ENCODE measurements around the gene ANKRD52.
A peak's percentile ranks its signal among the peaks of the same experiment; 100 is the strongest.

ANKRD52 gene

DNA sequence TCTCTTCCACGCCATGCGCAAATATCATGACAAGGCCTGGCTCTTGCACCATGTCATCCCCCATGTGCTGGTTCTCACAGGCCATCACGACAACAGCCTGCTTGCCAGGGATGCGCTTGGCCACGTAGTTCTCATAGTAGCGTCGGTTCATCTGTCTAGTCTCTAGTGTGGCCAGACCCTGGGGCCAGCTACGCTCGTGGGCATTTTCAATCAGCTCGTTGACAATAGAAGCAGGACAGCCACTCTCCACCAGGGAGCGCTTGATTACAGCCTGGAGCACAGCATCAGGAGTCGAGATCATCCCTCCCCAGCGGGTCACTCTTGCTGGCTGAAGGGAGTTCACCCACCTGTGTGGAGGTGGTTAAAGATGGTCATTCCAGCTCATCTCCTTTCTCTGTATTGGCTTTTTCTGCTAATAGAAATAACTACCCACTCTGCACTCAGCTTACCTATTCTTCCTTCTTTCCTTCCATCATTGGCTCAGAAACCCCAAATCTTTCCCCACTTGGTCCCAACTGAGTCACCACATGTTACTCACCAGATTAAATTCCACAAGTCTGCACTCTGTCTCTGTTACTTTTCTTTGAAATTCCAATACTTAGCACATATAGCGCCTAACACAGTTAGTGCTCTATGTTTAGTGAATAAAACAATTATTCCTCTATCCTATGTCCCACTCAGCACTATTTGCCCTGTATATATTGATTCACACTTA lies 51.6 kb downstream of the ANKRD52 start:
- Histone ChIP-seq H3K4me3 (ENCODE audit: low read length in 2 of 2) (no peak overlapping the region), H2BK120ac (ENCODE audit: low read depth, low read length) (no peak overlapping the region), H3K27me3 (ENCODE audit: control insufficient read depth in 3 of 3, insufficient read depth in 3 of 3, low read depth in 1 of 3, low read length in 3 of 3) (no peaks in the 10 kb centered on the region), H4K8ac (ENCODE audit: low read depth, low read length) (no peak overlapping the region), H3K9ac (ENCODE audit: low read depth, low read length, poor library complexity) (no peak overlapping the region), H3K4ac (ENCODE audit: low read length) (no peak overlapping the region), H3K18ac (ENCODE audit: low read length) (no peak overlapping the region), H2AFZ (ENCODE audit: low read length) (no peak overlapping the region), H3K14ac (ENCODE audit: low read length) (no peak overlapping the region), H2BK12ac (ENCODE audit: low read length) (no peak overlapping the region), H3K23ac (ENCODE audit: low read depth, low read length, poor library complexity) (no peak overlapping the region), H3K79me1 (ENCODE audit: low read depth, low read length) (no peaks in the 10 kb centered on the region), H2AK5ac (ENCODE audit: low read depth, low read length) (no peak overlapping the region), H3K4me2 (ENCODE audit: insufficient read depth, low read length, poor library complexity, severe bottlenecking) (no peak overlapping the region), H3K4me1 (ENCODE audit: control insufficient read depth in 2 of 2, insufficient read depth in 1 of 2, low read depth in 1 of 2, low read length in 2 of 2) (no peaks in the 10 kb centered on the region), H2BK5ac (ENCODE audit: low read length) (no peak overlapping the region), H2BK15ac (ENCODE audit: low read length) (no peak overlapping the region), H4K91ac (ENCODE audit: low read depth, low read length, poor library complexity) (no peak overlapping the region), H3K27ac (replicated peaks; ENCODE audit: low read length) (no peak overlapping the region), H3K36me3 (replicated peaks in 1 of 2; ENCODE audit: control insufficient read depth in 2 of 2, insufficient read depth in 2 of 2, low read length in 2 of 2) (peaks cover 34 to 66% of the 10 kb centered on the region in 2 donors), H3K9me3 (replicated peaks in 1 of 2; ENCODE audit: control insufficient read depth in 2 of 2, insufficient read depth in 1 of 2, low read depth in 1 of 2, low read length in 2 of 2) (peaks cover 0 to 3% of the 10 kb centered on the region in 2 donors)
- no CpG with 5 or more reads among the region's 14 CpGs for WGBS, 2 donors (ENCODE audit: extremely low coverage in 2 of 2, insufficient read length in 2 of 2, insufficient replicate concordance in 1 of 2)
- DNase-seq (ENCODE audit: low spot score), result peak; percentile 31

DNA sequence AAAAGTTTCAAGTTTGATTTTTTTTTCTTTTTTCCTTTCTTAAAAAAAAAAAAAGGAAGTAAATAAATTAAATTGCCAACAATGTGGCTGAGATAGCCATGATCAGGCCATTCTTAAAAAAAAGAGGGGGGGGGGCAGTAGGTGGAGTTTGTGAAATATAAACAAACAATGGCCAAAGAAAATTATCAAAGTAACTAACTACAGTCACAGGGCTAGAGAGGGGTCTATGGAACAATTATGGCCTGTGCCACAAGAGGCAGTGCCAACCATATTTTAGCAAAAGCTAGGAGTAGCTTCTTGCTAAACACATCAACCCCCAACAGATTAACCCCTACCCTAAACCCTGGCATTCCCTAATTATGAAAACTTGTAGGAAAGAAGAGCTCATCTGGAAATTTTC lies 52.7 kb downstream of the ANKRD52 start:
- no peak for DNase-seq (ENCODE audit: low spot score)
- Histone ChIP-seq H3K14ac (ENCODE audit: low read length) (no peak overlapping the region), H3K36me3 (replicated peaks in 1 of 2; ENCODE audit: control insufficient read depth in 2 of 2, insufficient read depth in 2 of 2, low read length in 2 of 2) (peaks cover 32 to 56% of the 10 kb centered on the region in 2 donors), H3K4me3 (ENCODE audit: low read length in 2 of 2) (no peak overlapping the region), H2BK5ac (ENCODE audit: low read length) (no peak overlapping the region), H2BK120ac (ENCODE audit: low read depth, low read length) (no peak overlapping the region), H3K18ac (ENCODE audit: low read length) (no peak overlapping the region), H3K4me1 (ENCODE audit: control insufficient read depth in 2 of 2, insufficient read depth in 1 of 2, low read depth in 1 of 2, low read length in 2 of 2) (no peaks in the 10 kb centered on the region), H3K27me3 (ENCODE audit: control insufficient read depth in 3 of 3, insufficient read depth in 3 of 3, low read depth in 1 of 3, low read length in 3 of 3) (no peaks in the 10 kb centered on the region), H3K4ac (ENCODE audit: low read length) (no peak overlapping the region), H3K79me1 (ENCODE audit: low read depth, low read length) (no peaks in the 10 kb centered on the region), H2AK5ac (ENCODE audit: low read depth, low read length) (no peak overlapping the region), H2AFZ (ENCODE audit: low read length) (no peak overlapping the region), H3K23ac (ENCODE audit: low read depth, low read length, poor library complexity) (no peak overlapping the region), H3K9me3 (replicated peaks in 1 of 2; ENCODE audit: control insufficient read depth in 2 of 2, insufficient read depth in 1 of 2, low read depth in 1 of 2, low read length in 2 of 2) (peaks cover 0 to 3% of the 10 kb centered on the region in 2 donors), H4K91ac (ENCODE audit: low read depth, low read length, poor library complexity) (no peak overlapping the region), H3K4me2 (ENCODE audit: insufficient read depth, low read length, poor library complexity, severe bottlenecking) (no peak overlapping the region), H2BK15ac (ENCODE audit: low read length) (no peak overlapping the region), H3K27ac (replicated peaks; ENCODE audit: low read length) (no peak overlapping the region), H4K8ac (ENCODE audit: low read depth, low read length) (no peak overlapping the region), H2BK12ac (ENCODE audit: low read length) (no peak overlapping the region), H3K9ac (ENCODE audit: low read depth, low read length, poor library complexity) (no peak overlapping the region)

GRCh38 chr12:56204275-56204674 lies 53.9 kb downstream of the ANKRD52 start:
- H3K79me1 ChIP-seq (ENCODE audit: low read depth, low read length), result no peaks in the 10 kb centered on the region
- H2BK15ac ChIP-seq (ENCODE audit: low read length), result no peak overlapping the region
- H4K91ac ChIP-seq (ENCODE audit: low read depth, low read length, poor library complexity), result no peak overlapping the region
- no peak overlapping the region for H2BK5ac ChIP-seq (ENCODE audit: low read length)
- peaks cover 27 to 48% of the 10 kb centered on the region in 2 donors for H3K36me3 ChIP-seq (replicated peaks in 1 of 2; ENCODE audit: control insufficient read depth in 2 of 2, insufficient read depth in 2 of 2, low read length in 2 of 2)
- H2BK12ac ChIP-seq (ENCODE audit: low read length), result no peak overlapping the region
- no peak overlapping the region for H3K27ac ChIP-seq (replicated peaks; ENCODE audit: low read length)
- H3K9ac ChIP-seq (ENCODE audit: low read depth, low read length, poor library complexity), result no peak overlapping the region
- no peak overlapping the region for H2BK120ac ChIP-seq (ENCODE audit: low read depth, low read length)
- no peak overlapping the region for H3K18ac ChIP-seq (ENCODE audit: low read length)
- H3K4me1 ChIP-seq (ENCODE audit: control insufficient read depth in 2 of 2, insufficient read depth in 1 of 2, low read depth in 1 of 2, low read length in 2 of 2), result no peaks in the 10 kb centered on the region
- H3K14ac ChIP-seq (ENCODE audit: low read length), result no peak overlapping the region
- no peak overlapping the region for H4K8ac ChIP-seq (ENCODE audit: low read depth, low read length)
- no peak overlapping the region for H3K23ac ChIP-seq (ENCODE audit: low read depth, low read length, poor library complexity)
- H3K4me2 ChIP-seq (ENCODE audit: insufficient read depth, low read length, poor library complexity, severe bottlenecking), result no peak overlapping the region
- DNase-seq (ENCODE audit: low spot score), result no peak
- H3K4me3 ChIP-seq (ENCODE audit: low read length in 2 of 2), result no peak overlapping the region
- H3K27me3 ChIP-seq (ENCODE audit: control insufficient read depth in 3 of 3, insufficient read depth in 3 of 3, low read depth in 1 of 3, low read length in 3 of 3), result no peaks in the 10 kb centered on the region
- no peak overlapping the region for H2AK5ac ChIP-seq (ENCODE audit: low read depth, low read length)
- no peaks in the 10 kb centered on the region for H3K9me3 ChIP-seq (replicated peaks in 1 of 2; ENCODE audit: control insufficient read depth in 2 of 2, insufficient read depth in 1 of 2, low read depth in 1 of 2, low read length in 2 of 2)
- no peak overlapping the region for H3K4ac ChIP-seq (ENCODE audit: low read length)
- H2AFZ ChIP-seq (ENCODE audit: low read length), result no peak overlapping the region

DNA sequence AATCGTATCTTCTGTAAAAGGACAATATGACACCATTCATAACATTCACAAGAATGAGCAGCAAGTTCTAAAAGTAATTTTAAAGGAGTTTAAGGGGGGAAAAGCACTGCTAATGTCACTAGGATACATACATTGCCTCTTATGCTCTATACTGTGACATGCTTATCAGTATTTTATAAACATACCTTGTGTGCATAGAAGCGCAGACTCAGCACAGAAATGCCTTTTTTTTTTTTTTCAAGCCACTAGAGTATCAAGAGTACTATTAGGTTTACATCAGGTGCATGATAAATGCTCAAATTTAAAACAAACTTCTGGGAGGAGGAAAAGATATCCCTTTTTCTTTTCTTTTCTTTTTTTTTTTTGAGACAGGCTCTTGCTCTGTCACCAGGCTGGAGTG lies 55.3 kb downstream of the ANKRD52 start:
- H2AK5ac ChIP-seq (ENCODE audit: low read depth, low read length), result no peak overlapping the region
- H2BK5ac ChIP-seq (ENCODE audit: low read length), result no peak overlapping the region
- no peak overlapping the region for H4K8ac ChIP-seq (ENCODE audit: low read depth, low read length)
- no peak overlapping the region for H3K4me2 ChIP-seq (ENCODE audit: insufficient read depth, low read length, poor library complexity, severe bottlenecking)
- H4K91ac ChIP-seq (ENCODE audit: low read depth, low read length, poor library complexity), result no peak overlapping the region
- H2BK120ac ChIP-seq (ENCODE audit: low read depth, low read length), result no peak overlapping the region
- H3K9me3 ChIP-seq (replicated peaks in 1 of 2; ENCODE audit: control insufficient read depth in 2 of 2, insufficient read depth in 1 of 2, low read depth in 1 of 2, low read length in 2 of 2), result no peaks in the 10 kb centered on the region
- no peak overlapping the region for H2AFZ ChIP-seq (ENCODE audit: low read length)
- H3K18ac ChIP-seq (ENCODE audit: low read length), result no peak overlapping the region
- H3K4me1 ChIP-seq (ENCODE audit: control insufficient read depth in 2 of 2, insufficient read depth in 1 of 2, low read depth in 1 of 2, low read length in 2 of 2), result no peaks in the 10 kb centered on the region
- H2BK15ac ChIP-seq (ENCODE audit: low read length), result no peak overlapping the region
- H3K36me3 ChIP-seq (replicated peaks in 1 of 2; ENCODE audit: control insufficient read depth in 2 of 2, insufficient read depth in 2 of 2, low read length in 2 of 2), result peaks cover 23 to 36% of the 10 kb centered on the region in 2 donors
- H3K9ac ChIP-seq (ENCODE audit: low read depth, low read length, poor library complexity), result no peak overlapping the region
- H3K79me1 ChIP-seq (ENCODE audit: low read depth, low read length), result no peaks in the 10 kb centered on the region
- no peak for DNase-seq (ENCODE audit: low spot score)
- WGBS, 2 donors (ENCODE audit: extremely low coverage in 2 of 2, insufficient read length in 2 of 2, insufficient replicate concordance in 1 of 2), result no CpG with 5 or more reads among the region's 2 CpGs
- no peaks in the 10 kb centered on the region for H3K27me3 ChIP-seq (ENCODE audit: control insufficient read depth in 3 of 3, insufficient read depth in 3 of 3, low read depth in 1 of 3, low read length in 3 of 3)
- no peak overlapping the region for H2BK12ac ChIP-seq (ENCODE audit: low read length)
- no peak overlapping the region for H3K27ac ChIP-seq (replicated peaks; ENCODE audit: low read length)
- no peak overlapping the region for H3K23ac ChIP-seq (ENCODE audit: low read depth, low read length, poor library complexity)
- no peak overlapping the region for H3K14ac ChIP-seq (ENCODE audit: low read length)
- H3K4ac ChIP-seq (ENCODE audit: low read length), result no peak overlapping the region
- H3K4me3 ChIP-seq (ENCODE audit: low read length in 2 of 2), result no peak overlapping the region

Measured in neuronal stem cell (in vitro differentiated cells).